ENCODE results near the gene NPM3. TPM values are rescaled to one million over a fixed set of nuclear protein-coding genes. Genes with fewer than 3 reads are reported as not detected.

The NPM3 gene
- total RNA-seq, 1 experiment from 2014 or later: 260 TPM

- TF ChIP-seq ATF6 (CRISPR knock-in tag; IDR thresholded peaks at IDR 0.05): no peak
- no peak for TF ChIP-seq GABPB1 (CRISPR knock-in tag; IDR thresholded peaks at IDR 0.05)
- TF ChIP-seq ZNF396 (CRISPR knock-in tag; IDR thresholded peaks at IDR 0.05; ENCODE audit: borderline replicate concordance): no peak
- TF ChIP-seq ZNF423 (CRISPR knock-in tag; IDR thresholded peaks at IDR 0.05): peak; percentile 68
- 0 out of 2 replicates have a peak, but pooled peaks have one; percentile 24 for TF ChIP-seq E2F4 (CRISPR knock-in tag; IDR thresholded peaks at IDR 0.05; ENCODE audit: borderline replicate concordance, low read depth)
- no peak for TF ChIP-seq ZNF671 (CRISPR knock-in tag; IDR thresholded peaks at IDR 0.05)
- TF ChIP-seq FOXP1 (CRISPR knock-in tag; IDR thresholded peaks at IDR 0.05; ENCODE audit: borderline replicate concordance): peak; percentile 55; the same call in 1 of the 2 replicates
- TF ChIP-seq, protein P1, sequence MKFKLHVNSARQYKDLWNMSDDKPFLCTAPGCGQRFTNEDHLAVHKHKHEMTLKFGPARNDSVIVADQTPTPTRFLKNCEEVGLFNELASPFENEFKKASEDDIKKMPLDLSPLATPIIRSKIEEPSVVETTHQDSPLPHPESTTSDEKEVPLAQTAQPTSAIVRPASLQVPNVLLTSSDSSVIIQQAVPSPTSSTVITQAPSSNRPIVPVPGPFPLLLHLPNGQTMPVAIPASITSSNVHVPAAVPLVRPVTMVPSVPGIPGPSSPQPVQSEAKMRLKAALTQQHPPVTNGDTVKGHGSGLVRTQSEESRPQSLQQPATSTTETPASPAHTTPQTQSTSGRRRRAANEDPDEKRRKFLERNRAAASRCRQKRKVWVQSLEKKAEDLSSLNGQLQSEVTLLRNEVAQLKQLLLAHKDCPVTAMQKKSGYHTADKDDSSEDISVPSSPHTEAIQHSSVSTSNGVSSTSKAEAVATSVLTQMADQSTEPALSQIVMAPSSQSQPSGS (CRISPR knock-in tag; IDR thresholded peaks at IDR 0.05; ENCODE audit: borderline replicate concordance, low read depth): no peak
- TF ChIP-seq JUN (CRISPR knock-in tag; IDR thresholded peaks at IDR 0.05): no peak
- TF ChIP-seq, protein P2, sequence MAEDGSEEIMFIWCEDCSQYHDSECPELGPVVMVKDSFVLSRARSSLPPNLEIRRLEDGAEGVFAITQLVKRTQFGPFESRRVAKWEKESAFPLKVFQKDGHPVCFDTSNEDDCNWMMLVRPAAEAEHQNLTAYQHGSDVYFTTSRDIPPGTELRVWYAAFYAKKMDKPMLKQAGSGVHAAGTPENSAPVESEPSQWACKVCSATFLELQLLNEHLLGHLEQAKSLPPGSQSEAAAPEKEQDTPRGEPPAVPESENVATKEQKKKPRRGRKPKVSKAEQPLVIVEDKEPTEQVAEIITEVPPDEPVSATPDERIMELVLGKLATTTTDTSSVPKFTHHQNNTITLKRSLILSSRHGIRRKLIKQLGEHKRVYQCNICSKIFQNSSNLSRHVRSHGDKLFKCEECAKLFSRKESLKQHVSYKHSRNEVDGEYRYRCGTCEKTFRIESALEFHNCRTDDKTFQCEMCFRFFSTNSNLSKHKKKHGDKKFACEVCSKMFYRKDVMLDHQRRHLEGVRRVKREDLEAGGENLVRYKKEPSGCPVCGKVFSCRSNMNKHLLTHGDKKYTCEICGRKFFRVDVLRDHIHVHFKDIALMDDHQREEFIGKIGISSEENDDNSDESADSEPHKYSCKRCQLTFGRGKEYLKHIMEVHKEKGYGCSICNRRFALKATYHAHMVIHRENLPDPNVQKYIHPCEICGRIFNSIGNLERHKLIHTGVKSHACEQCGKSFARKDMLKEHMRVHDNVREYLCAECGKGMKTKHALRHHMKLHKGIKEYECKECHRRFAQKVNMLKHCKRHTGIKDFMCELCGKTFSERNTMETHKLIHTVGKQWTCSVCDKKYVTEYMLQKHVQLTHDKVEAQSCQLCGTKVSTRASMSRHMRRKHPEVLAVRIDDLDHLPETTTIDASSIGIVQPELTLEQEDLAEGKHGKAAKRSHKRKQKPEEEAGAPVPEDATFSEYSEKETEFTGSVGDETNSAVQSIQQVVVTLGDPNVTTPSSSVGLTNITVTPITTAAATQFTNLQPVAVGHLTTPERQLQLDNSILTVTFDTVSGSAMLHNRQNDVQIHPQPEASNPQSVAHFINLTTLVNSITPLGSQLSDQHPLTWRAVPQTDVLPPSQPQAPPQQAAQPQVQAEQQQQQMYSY (CRISPR knock-in tag; IDR thresholded peaks at IDR 0.05): peak; percentile 54; the same call in 1 of the 2 replicates
- TF ChIP-seq, protein P3, sequence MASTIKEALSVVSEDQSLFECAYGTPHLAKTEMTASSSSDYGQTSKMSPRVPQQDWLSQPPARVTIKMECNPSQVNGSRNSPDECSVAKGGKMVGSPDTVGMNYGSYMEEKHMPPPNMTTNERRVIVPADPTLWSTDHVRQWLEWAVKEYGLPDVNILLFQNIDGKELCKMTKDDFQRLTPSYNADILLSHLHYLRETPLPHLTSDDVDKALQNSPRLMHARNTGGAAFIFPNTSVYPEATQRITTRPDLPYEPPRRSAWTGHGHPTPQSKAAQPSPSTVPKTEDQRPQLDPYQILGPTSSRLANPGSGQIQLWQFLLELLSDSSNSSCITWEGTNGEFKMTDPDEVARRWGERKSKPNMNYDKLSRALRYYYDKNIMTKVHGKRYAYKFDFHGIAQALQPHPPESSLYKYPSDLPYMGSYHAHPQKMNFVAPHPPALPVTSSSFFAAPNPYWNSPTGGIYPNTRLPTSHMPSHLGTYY (CRISPR knock-in tag; IDR thresholded peaks at IDR 0.05): peak; percentile 23; the same call in 1 of the 2 replicates
- TF ChIP-seq SP1 (CRISPR knock-in tag; conservative IDR thresholded peaks at IDR 0.05): peak; percentile 58; the same call in 1 of the 2 replicates
- TF ChIP-seq ETV6 (CRISPR knock-in tag; IDR thresholded peaks at IDR 0.05): peak; percentile 89
- 0 out of 2 replicates have a peak, but pooled peaks have one; percentile 43 for TF ChIP-seq MYBL2 (CRISPR knock-in tag; IDR thresholded peaks at IDR 0.05)
Measured at GRCh38 chr10:101779544-101780186, 3.6 kb downstream of the NPM3 start (continued).

GRCh38 chr10:101778781-101779543, 4.3 kb downstream of the NPM3 start:
- Mint-ChIP-seq H3K4me1 (peaks cover 55% of the 10 kb centered on the region), H3K9me3 (no peaks in the 10 kb centered on the region), H3K4me3 (peak overlapping the region; percentile 81), H3K27ac (peak overlapping the region; percentile 88), H3K36me3 (no peaks in the 10 kb centered on the region), H3K27me3 (ENCODE audit: low read depth) (peaks cover 43% of the 10 kb centered on the region)
- ATAC-seq: peak; percentile 28
- CTCF ChIA-PET: interaction anchor here (0.6 to 11.0 kb wide), 22 partner anchors 9 to 566 kb away, joined by 3 to 370 read pairs (median 3); no protein-coding TSS in a partner anchor
- DNase-seq (ENCODE audit: low spot score): peak; percentile 80
- POLR2A ChIA-PET: interaction anchor here (0.6 to 2.6 kb wide), 3 partner anchors 9 to 176 kb away, joined by 4 to 10 read pairs (median 6); partner anchors contain the start of gene OGA
- TF ChIP-seq, protein P4, sequence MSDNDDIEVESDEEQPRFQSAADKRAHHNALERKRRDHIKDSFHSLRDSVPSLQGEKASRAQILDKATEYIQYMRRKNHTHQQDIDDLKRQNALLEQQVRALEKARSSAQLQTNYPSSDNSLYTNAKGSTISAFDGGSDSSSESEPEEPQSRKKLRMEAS (CRISPR knock-in tag; IDR thresholded peaks at IDR 0.05): no peak
- TF ChIP-seq OVOL2 (CRISPR knock-in tag; IDR thresholded peaks at IDR 0.05; ENCODE audit: borderline replicate concordance): no peak
- TF ChIP-seq, protein P5, sequence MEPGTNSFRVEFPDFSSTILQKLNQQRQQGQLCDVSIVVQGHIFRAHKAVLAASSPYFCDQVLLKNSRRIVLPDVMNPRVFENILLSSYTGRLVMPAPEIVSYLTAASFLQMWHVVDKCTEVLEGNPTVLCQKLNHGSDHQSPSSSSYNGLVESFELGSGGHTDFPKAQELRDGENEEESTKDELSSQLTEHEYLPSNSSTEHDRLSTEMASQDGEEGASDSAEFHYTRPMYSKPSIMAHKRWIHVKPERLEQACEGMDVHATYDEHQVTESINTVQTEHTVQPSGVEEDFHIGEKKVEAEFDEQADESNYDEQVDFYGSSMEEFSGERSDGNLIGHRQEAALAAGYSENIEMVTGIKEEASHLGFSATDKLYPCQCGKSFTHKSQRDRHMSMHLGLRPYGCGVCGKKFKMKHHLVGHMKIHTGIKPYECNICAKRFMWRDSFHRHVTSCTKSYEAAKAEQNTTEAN (CRISPR knock-in tag; IDR thresholded peaks at IDR 0.05): 0 out of 2 replicates have a peak, but pooled peaks have one; percentile 8
- no peak for TF ChIP-seq KAT7 (CRISPR knock-in tag; IDR thresholded peaks at IDR 0.05; ENCODE audit: borderline replicate concordance)
- no peak for TF ChIP-seq E2F1 (CRISPR knock-in tag; IDR thresholded peaks at IDR 0.05)
- 0 out of 2 replicates have a peak, but pooled peaks have one; percentile 6 for TF ChIP-seq RELA (CRISPR knock-in tag; IDR thresholded peaks at IDR 0.05; ENCODE audit: borderline replicate concordance)
